Mucosa of descending colon (tissue), 3 donors: ENCODE data around the gene ZNF385B. TPM values are rescaled to one million over a fixed set of nuclear protein-coding genes. Genes with fewer than 3 reads are reported as not detected.
A peak's percentile ranks its signal among the peaks of the same experiment; 100 is the strongest.

Experiments
- ATAC-seq: fragments of 200-7000 bp; cut with Tn5 transposase; one replicate; pipeline ENCODE4 v1.9.1; 2020; ENCODE audit warnings: mild to moderate bottlenecking, moderate library complexity
- DNase-seq, 3 donors: peaks; one replicate each; pipeline ENCODE4 v3.0.0-alpha.2; 2020
- H3K36me3 ChIP-seq: fragments of 200-600 bp; one replicate; pipeline ENCODE4 v1.8.0; 2021; ENCODE audit warnings: low read depth, mild to moderate bottlenecking
- H3K4me1 ChIP-seq: fragments of 200-600 bp; one replicate; pipeline ENCODE4 v1.8.0; 2021; ENCODE audit warnings: low read depth, mild to moderate bottlenecking
- H3K4me3 ChIP-seq: fragments of 200-600 bp; one replicate; pipeline ENCODE4 v1.8.0; 2021; ENCODE audit warnings: mild to moderate bottlenecking
- H3K9me3 ChIP-seq: fragments of 200-600 bp; one replicate; pipeline ENCODE4 v1.8.0; 2021; ENCODE audit warnings: mild to moderate bottlenecking
- intact Hi-C, 2 donors: fragments of 100-400 bp; cut with DNase I in 1 of 2; cut with micrococcal nuclease in 1 of 2; formaldehyde crosslinking; loops; one replicate each; pipeline versions ENCODE4 v1.11.0 to v1.11.1; 2022; cut with DNase I, micrococcal nuclease
- total RNA-seq, 3 donors: library from RNA; stranded (reverse); fragmentation: NEBNext Ultra II Directional in 2 of 3; extraction: Animal tissue kit (Norgen Biotek cat#: 25700) in 2 of 3; gene quantifications; one replicate each; pipeline versions ENCODE4 v1.2.1 to v1.2.4, GENCODE V29; 2021 to 2023
- TF ChIP-seq, protein P1 (sequence below): fragments of 200-600 bp; IDR thresholded peaks from one replicate; pipeline ENCODE4 v1.8.0; 2022; ENCODE audit warnings: antibody characterized with exemption, mild to moderate bottlenecking
- donor health status: DM: no; HTN: no; CAD: no; lungs with moderate emphysema.
- donor health status: DM: no; HTN: no; CAD: no.
- donor health status: DM: no; HTN: yes; CAD: no.

Gene ZNF385B
- total RNA-seq, 3 donors from 2014 or later: 1.2 to 2.2 (median 1.6) TPM

- H3K4me1 ChIP-seq: no peaks in the 10 kb centered on the region
- TF ChIP-seq, protein P1, sequence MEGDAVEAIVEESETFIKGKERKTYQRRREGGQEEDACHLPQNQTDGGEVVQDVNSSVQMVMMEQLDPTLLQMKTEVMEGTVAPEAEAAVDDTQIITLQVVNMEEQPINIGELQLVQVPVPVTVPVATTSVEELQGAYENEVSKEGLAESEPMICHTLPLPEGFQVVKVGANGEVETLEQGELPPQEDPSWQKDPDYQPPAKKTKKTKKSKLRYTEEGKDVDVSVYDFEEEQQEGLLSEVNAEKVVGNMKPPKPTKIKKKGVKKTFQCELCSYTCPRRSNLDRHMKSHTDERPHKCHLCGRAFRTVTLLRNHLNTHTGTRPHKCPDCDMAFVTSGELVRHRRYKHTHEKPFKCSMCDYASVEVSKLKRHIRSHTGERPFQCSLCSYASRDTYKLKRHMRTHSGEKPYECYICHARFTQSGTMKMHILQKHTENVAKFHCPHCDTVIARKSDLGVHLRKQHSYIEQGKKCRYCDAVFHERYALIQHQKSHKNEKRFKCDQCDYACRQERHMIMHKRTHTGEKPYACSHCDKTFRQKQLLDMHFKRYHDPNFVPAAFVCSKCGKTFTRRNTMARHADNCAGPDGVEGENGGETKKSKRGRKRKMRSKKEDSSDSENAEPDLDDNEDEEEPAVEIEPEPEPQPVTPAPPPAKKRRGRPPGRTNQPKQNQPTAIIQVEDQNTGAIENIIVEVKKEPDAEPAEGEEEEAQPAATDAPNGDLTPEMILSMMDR: no peak
- no peaks in the 10 kb centered on the region for H3K36me3 ChIP-seq
- no peak for DNase-seq
- ATAC-seq: no peak
- no peaks in the 10 kb centered on the region for H3K9me3 ChIP-seq
- H3K4me3 ChIP-seq: no peak overlapping the region
- intact Hi-C loops: loop anchor here in 1 of 2 donors (10.0 kb wide), 1 partner anchor 234 kb away; no protein-coding TSS in a partner anchor
These were observed 412.4 kb downstream of the ZNF385B start for GRCh38 chr2:179449010-179449409.

GRCh38 chr2:179447839-179448447, 413.5 kb downstream of the ZNF385B start:
- H3K36me3 ChIP-seq: no peaks in the 10 kb centered on the region
- TF ChIP-seq, protein P1: no peak
- H3K4me3 ChIP-seq: no peak overlapping the region
- intact Hi-C loops: loop anchor here in 1 of 2 donors (10.0 kb wide), 1 partner anchor 233 kb away; no protein-coding TSS in a partner anchor
- DNase-seq (no peak), ATAC-seq (no peak)
- no peaks in the 10 kb centered on the region for H3K4me1 ChIP-seq
- H3K9me3 ChIP-seq: no peaks in the 10 kb centered on the region

- no peaks in the 10 kb centered on the region for H3K9me3 ChIP-seq
- no peak for ATAC-seq
- no peak overlapping the region for H3K4me3 ChIP-seq
- no peak for DNase-seq
- TF ChIP-seq, protein P1: no peak
- intact Hi-C loops: loop anchor here in 1 of 2 donors (10.0 kb wide), 1 partner anchor 233 kb away; no protein-coding TSS in a partner anchor
- H3K36me3 ChIP-seq: no peaks in the 10 kb centered on the region
- no peaks in the 10 kb centered on the region for H3K4me1 ChIP-seq
These were observed 414.0 kb downstream of the ZNF385B start for GRCh38 chr2:179447421-179447820.

- ATAC-seq (no peak), DNase-seq (no peak)
- TF ChIP-seq, protein P1: no peak
- Histone ChIP-seq H3K4me3 (no peak overlapping the region), H3K9me3 (no peaks in the 10 kb centered on the region), H3K4me1 (no peaks in the 10 kb centered on the region), H3K36me3 (no peaks in the 10 kb centered on the region)
- intact Hi-C loops: loop anchor here in 1 of 2 donors (10.0 kb wide), 1 partner anchor 232 kb away; no protein-coding TSS in a partner anchor
These were observed 414.8 kb downstream of the ZNF385B start for GRCh38 chr2:179446476-179447141.

DNA sequence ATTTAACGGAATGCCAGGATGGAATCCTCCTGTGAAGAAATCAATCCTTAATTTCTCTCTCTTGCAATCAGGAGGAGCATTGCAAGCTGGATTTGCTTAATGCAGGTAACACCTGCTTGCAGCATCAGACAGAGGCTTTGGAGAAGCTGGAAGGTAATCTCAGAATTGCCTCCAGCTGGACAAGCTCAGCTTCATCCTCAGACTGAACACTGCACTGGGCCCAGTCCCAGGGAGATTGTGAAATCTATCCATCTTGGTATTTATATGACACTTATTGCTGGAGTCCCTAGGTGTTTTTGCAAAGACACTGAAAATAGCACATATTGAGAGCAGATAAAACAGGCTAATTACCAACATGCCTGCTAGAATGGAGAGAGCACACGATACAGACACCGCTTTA, 417.4 kb downstream of the ZNF385B start:
- TF ChIP-seq, protein P1: no peak
- intact Hi-C loops: loop anchor here in 1 of 2 donors (10.0 kb wide), 1 partner anchor 229 kb away; no protein-coding TSS in a partner anchor
- Histone ChIP-seq H3K4me3 (no peak overlapping the region), H3K9me3 (no peaks in the 10 kb centered on the region), H3K4me1 (no peaks in the 10 kb centered on the region), H3K36me3 (no peaks in the 10 kb centered on the region)
- ATAC-seq: no peak
- DNase-seq: peak in 1 of 3 donors; percentile 9
